ENCODE results near the gene LCN15.

- TF ChIP-seq POLR2A (IDR thresholded peaks at IDR 0.05; ENCODE audit: low read length): no peak
- TF ChIP-seq GATA1 (IDR thresholded peaks at IDR 0.05; ENCODE audit: low read depth, low read length): no peak
Observed at GRCh38 chr9:136713550-136713949, 50.8 kb downstream of the LCN15 start.

All from erythroblast (primary cell).